Mammary epithelial cell (primary cell): ENCODE results near the gene MED9.

ENCODE experiments used
- EZH2 ChIP-seq: IDR thresholded peaks from 2 replicates; pipeline ENCODE4 v1.6.1; 2012; ENCODE audit warnings: low read length, inconsistent platforms, borderline replicate concordance
- TF ChIP-seq, protein P1 (sequence below), 2 donors: IDR thresholded peaks in 1 of 2; conservative IDR thresholded peaks in 1 of 2; 2 replicates each; pipeline ENCODE4 v1.5.1; 2011 to 2012; ENCODE audit warnings: inconsistent platforms in 2 of 2, low read length in 2 of 2, mild to moderate bottlenecking in 2 of 2, control low read depth in 1 of 2, low read depth in 1 of 2; ENCODE audit not compliant: insufficient read depth in 1 of 2; ENCODE audit errors: extremely low read depth in 1 of 2

DNA sequence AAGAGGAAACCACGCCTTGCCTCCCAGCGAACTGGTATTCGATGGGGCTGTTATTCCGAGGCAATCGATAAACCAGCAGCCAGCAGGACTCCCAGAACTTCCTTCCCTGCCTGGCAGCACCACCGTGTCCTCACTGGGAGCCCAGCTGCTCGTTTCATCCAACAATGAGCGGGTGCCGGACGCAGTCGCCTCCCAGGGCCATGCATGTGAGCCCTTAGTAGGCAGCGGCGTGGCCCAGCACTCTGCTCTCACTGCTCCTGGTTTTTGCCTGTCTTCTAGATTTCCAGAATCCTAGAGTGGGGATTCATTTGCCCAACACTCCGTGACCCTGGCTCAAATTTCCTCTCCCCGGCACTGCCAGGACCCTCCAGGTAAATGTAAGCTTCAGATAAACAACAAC is 48.5 kb downstream of the MED9 start:
- TF ChIP-seq, protein P1, sequence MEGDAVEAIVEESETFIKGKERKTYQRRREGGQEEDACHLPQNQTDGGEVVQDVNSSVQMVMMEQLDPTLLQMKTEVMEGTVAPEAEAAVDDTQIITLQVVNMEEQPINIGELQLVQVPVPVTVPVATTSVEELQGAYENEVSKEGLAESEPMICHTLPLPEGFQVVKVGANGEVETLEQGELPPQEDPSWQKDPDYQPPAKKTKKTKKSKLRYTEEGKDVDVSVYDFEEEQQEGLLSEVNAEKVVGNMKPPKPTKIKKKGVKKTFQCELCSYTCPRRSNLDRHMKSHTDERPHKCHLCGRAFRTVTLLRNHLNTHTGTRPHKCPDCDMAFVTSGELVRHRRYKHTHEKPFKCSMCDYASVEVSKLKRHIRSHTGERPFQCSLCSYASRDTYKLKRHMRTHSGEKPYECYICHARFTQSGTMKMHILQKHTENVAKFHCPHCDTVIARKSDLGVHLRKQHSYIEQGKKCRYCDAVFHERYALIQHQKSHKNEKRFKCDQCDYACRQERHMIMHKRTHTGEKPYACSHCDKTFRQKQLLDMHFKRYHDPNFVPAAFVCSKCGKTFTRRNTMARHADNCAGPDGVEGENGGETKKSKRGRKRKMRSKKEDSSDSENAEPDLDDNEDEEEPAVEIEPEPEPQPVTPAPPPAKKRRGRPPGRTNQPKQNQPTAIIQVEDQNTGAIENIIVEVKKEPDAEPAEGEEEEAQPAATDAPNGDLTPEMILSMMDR (conservative IDR thresholded peaks at IDR 0.05 in 1 of 2, IDR thresholded peaks at IDR 0.05 in 1 of 2; ENCODE audit: extremely low read depth in 1 of 2, insufficient read depth in 1 of 2, low read depth in 1 of 2, low read length in 2 of 2) = no peak
- no peak for TF ChIP-seq EZH2
